Measurements from ENCODE around the gene TRAK1. TPM values are rescaled to one million over a fixed set of nuclear protein-coding genes. Genes with fewer than 3 reads are reported as not detected.

The TRAK1 gene
- polyA plus RNA-seq, 1 donor (not counting 4 experiments of a cell fraction or from before 2014, with no cell fraction given): 58.2 TPM

DNA sequence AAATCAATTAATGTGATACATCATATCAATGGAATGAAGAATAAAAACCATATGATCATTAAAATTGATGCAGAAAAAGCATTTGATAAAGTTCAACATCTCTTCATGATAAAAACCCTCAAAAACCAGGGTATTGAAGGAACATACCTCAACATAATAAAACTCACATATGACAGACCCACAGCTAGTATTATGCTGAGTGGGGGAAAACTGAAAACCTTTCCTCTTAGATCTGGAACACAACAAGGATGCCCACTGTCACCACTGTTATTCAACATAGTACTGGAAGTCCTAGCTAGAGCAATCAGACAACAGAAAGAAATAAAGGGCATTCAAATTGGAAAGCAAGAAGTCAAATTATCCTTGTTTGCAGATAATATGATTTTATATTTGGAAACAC lies 144.4 kb downstream of the TRAK1 start:
- no peaks in the 10 kb centered on the region for H4K20me1 ChIP-seq (ENCODE audit: control insufficient read depth, extremely low read depth, insufficient read depth, low read length)
- no peak overlapping the region for H3K27ac ChIP-seq (ENCODE audit: control insufficient read depth, insufficient read depth, low read length)
- no peaks in the 10 kb centered on the region for H3K4me1 ChIP-seq (ENCODE audit: control insufficient read depth, extremely low read depth, insufficient read depth, low read length)
- TF ChIP-seq EZH2 (IDR thresholded peaks at IDR 0.05; ENCODE audit: low read length) (no peak), CTCF (optimal IDR thresholded peaks at IDR 0.05 in 1 of 3, IDR thresholded peaks at IDR 0.05 in 1 of 3, conservative IDR thresholded peaks at IDR 0.05 in 1 of 3; ENCODE audit: extremely low read depth in 1 of 3, insufficient read depth in 2 of 3, low read length in 3 of 3) (no peak)
- H3K4me3 ChIP-seq (ENCODE audit: control insufficient read depth in 2 of 3, extremely low read depth in 1 of 3, insufficient read depth in 2 of 3, low read depth in 1 of 3, low read length in 3 of 3): no peak overlapping the region
- no peaks in the 10 kb centered on the region for H3K9me1 ChIP-seq (ENCODE audit: control insufficient read depth, extremely low read depth, insufficient read depth, low read length)
- H3K27me3 ChIP-seq (ENCODE audit: control insufficient read depth, extremely low read depth, insufficient read depth, low read length): peaks cover 6% of the 10 kb centered on the region
- H3K4me2 ChIP-seq (ENCODE audit: control insufficient read depth, extremely low read depth, insufficient read depth, low read depth, low read length): no peak overlapping the region
- DNase-seq (ENCODE audit: low read depth, low spot score): no peak
- H3K36me3 ChIP-seq (ENCODE audit: control insufficient read depth in 2 of 2, extremely low read depth in 1 of 2, insufficient read depth in 2 of 2, low read length in 2 of 2): no peaks in the 10 kb centered on the region
- H3K79me2 ChIP-seq (ENCODE audit: control insufficient read depth, insufficient read depth, low read length): no peaks in the 10 kb centered on the region
- dilution Hi-C loops (cut with MboI; ENCODE audit: extremely low pct_ligation_motif_present, low sequenced_read_pairs): no loop called here
- peaks cover 5% of the 10 kb centered on the region for H3K9me3 ChIP-seq (ENCODE audit: control insufficient read depth, low read depth, low read length)
- H3K9ac ChIP-seq (ENCODE audit: control insufficient read depth, extremely low read depth, insufficient read depth, low read length): no peak overlapping the region
- H2AFZ ChIP-seq (ENCODE audit: control insufficient read depth, low read length): no peak overlapping the region
- no peak for FAIRE-seq

DNA sequence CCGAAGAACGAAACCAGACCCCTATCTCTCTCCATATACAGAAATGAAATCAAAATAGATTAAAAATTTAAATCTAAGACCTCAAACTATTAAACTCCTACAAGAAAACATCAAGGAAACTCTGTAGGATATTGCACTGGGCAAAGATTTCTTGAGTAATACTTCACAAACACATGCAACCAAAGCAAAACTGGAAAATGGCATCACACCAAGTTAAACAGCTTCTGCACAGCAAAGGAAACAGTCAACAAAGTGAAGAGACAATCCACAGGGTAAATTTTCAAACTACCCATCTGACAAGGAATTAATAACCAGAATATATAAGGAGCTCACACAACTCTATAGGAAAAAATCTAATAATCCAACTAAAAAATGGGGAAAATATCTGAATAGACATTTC lies 145.5 kb downstream of the TRAK1 start:
- no peaks in the 10 kb centered on the region for H3K9me1 ChIP-seq (ENCODE audit: control insufficient read depth, extremely low read depth, insufficient read depth, low read length)
- dilution Hi-C loops (cut with MboI; ENCODE audit: extremely low pct_ligation_motif_present, low sequenced_read_pairs): no loop called here
- H4K20me1 ChIP-seq (ENCODE audit: control insufficient read depth, extremely low read depth, insufficient read depth, low read length): no peaks in the 10 kb centered on the region
- H3K9me3 ChIP-seq (ENCODE audit: control insufficient read depth, low read depth, low read length): peaks cover 5% of the 10 kb centered on the region
- H3K9ac ChIP-seq (ENCODE audit: control insufficient read depth, extremely low read depth, insufficient read depth, low read length): no peak overlapping the region
- no peaks in the 10 kb centered on the region for H3K79me2 ChIP-seq (ENCODE audit: control insufficient read depth, insufficient read depth, low read length)
- no peak overlapping the region for H3K27ac ChIP-seq (ENCODE audit: control insufficient read depth, insufficient read depth, low read length)
- H3K4me2 ChIP-seq (ENCODE audit: control insufficient read depth, extremely low read depth, insufficient read depth, low read depth, low read length): no peak overlapping the region
- DNase-seq (ENCODE audit: low read depth, low spot score): no peak
- H3K27me3 ChIP-seq (ENCODE audit: control insufficient read depth, extremely low read depth, insufficient read depth, low read length): peaks cover 6% of the 10 kb centered on the region
- no peaks in the 10 kb centered on the region for H3K36me3 ChIP-seq (ENCODE audit: control insufficient read depth in 2 of 2, extremely low read depth in 1 of 2, insufficient read depth in 2 of 2, low read length in 2 of 2)
- no peak for FAIRE-seq
- no peaks in the 10 kb centered on the region for H3K4me1 ChIP-seq (ENCODE audit: control insufficient read depth, extremely low read depth, insufficient read depth, low read length)
- no peak overlapping the region for H3K4me3 ChIP-seq (ENCODE audit: control insufficient read depth in 2 of 3, extremely low read depth in 1 of 3, insufficient read depth in 2 of 3, low read depth in 1 of 3, low read length in 3 of 3)
- TF ChIP-seq EZH2 (IDR thresholded peaks at IDR 0.05; ENCODE audit: low read length): no peak
- TF ChIP-seq CTCF (optimal IDR thresholded peaks at IDR 0.05 in 1 of 3, IDR thresholded peaks at IDR 0.05 in 1 of 3, conservative IDR thresholded peaks at IDR 0.05 in 1 of 3; ENCODE audit: extremely low read depth in 1 of 3, insufficient read depth in 2 of 3, low read length in 3 of 3): no peak
- no peak overlapping the region for H2AFZ ChIP-seq (ENCODE audit: control insufficient read depth, low read length)
